A549 (cell line): ENCODE measurements around the gene NSD2.

Experiments
- BHLHE40 ChIP-seq: IDR thresholded peaks from 2 replicates; pipeline ENCODE4 v1.6.1; 2012; ENCODE audit warnings: low read depth, low read length, inconsistent platforms
- CEBPB ChIP-seq, 2 experiments: fragments of >200 bp in 1 of 2; sonication (Bioruptor Twin) in 1 of 2; formaldehyde crosslinking in 1 of 2; IDR thresholded peaks; 2 replicates each; pipeline ENCODE4 v1.6.1; 2012 to 2016
- CHD2 ChIP-seq: fragments of 150-350 bp; IDR thresholded peaks from 2 replicates; pipeline ENCODE4 v1.6.1; 2014; ENCODE audit warnings: low read length; ENCODE audit not compliant: partially characterized antibody
- CTCF ChIP-seq: fragments of >200 bp; sonication (Bioruptor Twin); formaldehyde crosslinking; IDR thresholded peaks from 3 replicates; pipeline ENCODE4 v1.5.1; 2016
- EP300 ChIP-seq, 2 experiments: fragments of >200 bp; sonication (Bioruptor Twin); formaldehyde crosslinking; IDR thresholded peaks; 2 replicates in 1 of 2; 3 replicates in 1 of 2; pipeline ENCODE4 v1.6.1; 2016 to 2017
- GATA3 ChIP-seq: IDR thresholded peaks from 2 replicates; pipeline ENCODE4 v1.6.1; 2012; ENCODE audit warnings: borderline replicate concordance
- JUNB ChIP-seq: fragments of >200 bp; sonication (Bioruptor Twin); formaldehyde crosslinking; IDR thresholded peaks from 2 replicates; pipeline ENCODE4 v1.6.1; 2016
- NPAS2 ChIP-seq: fragments of 250-450 bp; sonication (Bioruptor Pico); IDR thresholded peaks from 2 replicates; pipeline ENCODE4 v1.8.0; 2022; ENCODE audit warnings: mild to moderate bottlenecking, moderate library complexity, borderline replicate concordance
- POLR2A ChIP-seq: IDR thresholded peaks from 2 replicates; pipeline ENCODE4 v1.6.1; 2012; ENCODE audit warnings: mild to moderate bottlenecking, low read length
- REST ChIP-seq: fragments of 200-600 bp; sonication (generic); IDR thresholded peaks from 2 replicates; pipeline ENCODE4 v1.6.1; 2016; ENCODE audit warnings: antibody characterized with exemption, mild to moderate bottlenecking, moderate library complexity
- ZC3H11A ChIP-seq: fragments of 450-650 bp; IDR thresholded peaks from 2 replicates; pipeline ENCODE4 v1.6.1; 2014; ENCODE audit warnings: antibody characterized with exemption, mild to moderate bottlenecking
- TF ChIP-seq, protein P1 (sequence below): IDR thresholded peaks from 2 replicates; pipeline ENCODE4 v1.6.1; 2012

DNA sequence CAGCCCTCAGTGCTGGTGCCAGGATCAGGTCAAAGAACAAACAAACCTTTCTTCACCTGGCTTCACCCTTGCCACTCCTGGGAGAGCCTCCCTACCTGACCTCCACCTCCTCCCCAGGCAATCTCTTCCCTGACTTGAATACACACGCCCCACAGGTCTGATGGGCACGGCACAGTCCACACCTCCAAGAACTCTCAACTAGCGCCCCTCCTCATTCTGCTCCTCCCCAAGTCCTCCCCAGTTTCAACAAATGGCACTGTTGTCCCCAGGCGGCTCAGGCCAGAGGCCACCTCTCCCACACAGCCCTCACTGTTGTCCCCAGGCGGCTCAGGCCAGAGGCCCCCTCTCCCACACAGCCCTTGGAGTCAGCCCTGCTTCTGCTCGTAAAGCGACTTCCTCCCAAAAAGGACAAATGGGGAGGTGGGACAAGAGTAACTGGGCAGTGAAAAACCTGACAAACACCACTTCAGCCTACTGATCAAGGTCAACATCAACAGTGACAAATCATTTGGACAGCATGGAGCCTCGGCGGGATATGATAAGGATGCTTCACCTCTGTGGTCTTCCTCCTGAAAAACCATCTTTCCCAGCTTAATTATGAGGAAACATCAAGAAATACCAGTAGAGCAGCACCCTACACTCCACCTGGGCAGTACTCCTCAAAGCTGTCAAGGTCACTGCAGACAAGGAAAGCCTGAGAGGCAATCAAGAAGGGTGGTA is 18.1 kb upstream of the NSD2 start:
- no peak for TF ChIP-seq CTCF
- TF ChIP-seq POLR2A, result no peak
- TF ChIP-seq GATA3, result no peak
- TF ChIP-seq REST, result no peak
- TF ChIP-seq CEBPB (IDR thresholded peaks at IDR 0.05), result no peak
- TF ChIP-seq, protein P1, sequence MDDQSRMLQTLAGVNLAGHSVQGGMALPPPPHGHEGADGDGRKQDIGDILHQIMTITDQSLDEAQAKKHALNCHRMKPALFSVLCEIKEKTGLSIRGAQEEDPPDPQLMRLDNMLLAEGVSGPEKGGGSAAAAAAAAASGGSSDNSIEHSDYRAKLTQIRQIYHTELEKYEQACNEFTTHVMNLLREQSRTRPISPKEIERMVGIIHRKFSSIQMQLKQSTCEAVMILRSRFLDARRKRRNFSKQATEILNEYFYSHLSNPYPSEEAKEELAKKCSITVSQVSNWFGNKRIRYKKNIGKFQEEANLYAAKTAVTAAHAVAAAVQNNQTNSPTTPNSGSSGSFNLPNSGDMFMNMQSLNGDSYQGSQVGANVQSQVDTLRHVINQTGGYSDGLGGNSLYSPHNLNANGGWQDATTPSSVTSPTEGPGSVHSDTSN, result no peak
- TF ChIP-seq JUNB, result no peak
- no peak for TF ChIP-seq EP300 (IDR thresholded peaks at IDR 0.05)
- TF ChIP-seq BHLHE40, result no peak
- TF ChIP-seq CHD2, result no peak
- no peak for TF ChIP-seq ZC3H11A
- TF ChIP-seq NPAS2, result no peak
